Muscle of back (tissue), 11 donors: ENCODE results near the gene SRP68. TPM values are rescaled to one million over a fixed set of nuclear protein-coding genes. Genes with fewer than 3 reads are reported as not detected.
"Not testable (repeated sequence)": the region's sequence is repeated elsewhere in the genome, so short reads cannot be mapped to it uniquely, and the experiment has no call there.

Source experiments
- DNase-seq, 3 donors: peaks; one replicate each; pipeline versions ENCODE4 v3.0.0 to v3.0.0-alpha.2; 2013
- polyA plus RNA-seq, 10 donors: library from polyadenylated mRNA; unstranded; fragments of 120-200 nt; gene quantifications; one replicate each; pipeline ENCODE4 v1.2.1, GENCODE V29; 2013; ENCODE audit not compliant: insufficient read length in 10 of 10

SRP68 gene
- polyA plus RNA-seq, 10 donors: 62.0 to 92.5 (median 78.8) TPM

- no peak for DNase-seq
Observed at GRCh38 chr17:76049836-76050537, 22.3 kb downstream of the SRP68 start.

- no peak for DNase-seq
Observed at GRCh38 chr17:76049239-76049638, 23.1 kb downstream of the SRP68 start.

- no peak for DNase-seq
Observed at GRCh38 chr17:76048711-76049110, 23.6 kb downstream of the SRP68 start.

GRCh38 chr17:76048025-76048605 is 24.2 kb downstream of the SRP68 start:
- no peak for DNase-seq

GRCh38 chr17:76046064-76046463 is 26.3 kb downstream of the SRP68 start:
- no peak for DNase-seq

- DNase-seq: not testable (repeated sequence)
Observed at GRCh38 chr17:76044475-76045007, 27.8 kb downstream of the SRP68 start.

- not testable (repeated sequence) for DNase-seq
Observed at GRCh38 chr17:76042868-76043267, 29.4 kb downstream of the SRP68 start.

GRCh38 chr17:76040376-76040775 is 31.9 kb downstream of the SRP68 start:
- DNase-seq: no peak

GRCh38 chr17:76039121-76039520 is 33.2 kb downstream of the SRP68 start:
- DNase-seq: no peak

GRCh38 chr17:76038050-76038449 is 34.3 kb downstream of the SRP68 start:
- DNase-seq: no peak

- DNase-seq: peak in 1 of 3 donors; percentile 21
Observed at GRCh38 chr17:76036497-76037261, 35.6 kb downstream of the SRP68 start.

GRCh38 chr17:76034428-76035350 is 37.6 kb downstream of the SRP68 start:
- DNase-seq: no peak

- no peak for DNase-seq
Observed at GRCh38 chr17:76033139-76033538, 39.2 kb downstream of the SRP68 start.

GRCh38 chr17:76032780-76033108 is 39.6 kb downstream of the SRP68 start:
- DNase-seq: no peak

GRCh38 chr17:76032073-76032779 is 40.1 kb downstream of the SRP68 start:
- DNase-seq: no peak

GRCh38 chr17:76027159-76027839 is 45.0 kb downstream of the SRP68 start, which contains the start of gene EVPL:
Gene EVPL (minus strand): TSS chr17:76027306. CDS start chr17:76027198, 108 bp downstream.
- DNase-seq: no peak

GRCh38 chr17:76026714-76027158 is 45.6 kb downstream of the SRP68 start:
- DNase-seq: no peak

- no peak for DNase-seq
Observed at GRCh38 chr17:76025294-76025693, 47.0 kb downstream of the SRP68 start.

- no peak for DNase-seq
Observed at GRCh38 chr17:76024353-76024752, 48.0 kb downstream of the SRP68 start.

- no peak for DNase-seq
Observed at GRCh38 chr17:76023900-76024237, 48.4 kb downstream of the SRP68 start.
